GM12872 (cell line): ENCODE results near the gene PHC2.

Source experiments
- CTCF ChIP-seq: IDR thresholded peaks from 3 replicates; pipeline ENCODE4 v1.5.1; 2011; ENCODE audit warnings: low read depth, mild to moderate bottlenecking, low read length, moderate library complexity; ENCODE audit not compliant: insufficient read depth

PHC2 gene

GRCh38 chr1:33320619-33321165, 110.2 kb downstream of the PHC2 start, which contains the start of gene A3GALT2:
TSS of gene A3GALT2 (minus strand) at chr1:33321098. CDS start at chr1:33321098, 0 bp downstream.
- TF ChIP-seq CTCF: no peak

- TF ChIP-seq CTCF: no peak
Observed at GRCh38 chr1:33319949-33320618, 110.8 kb downstream of the PHC2 start.

GRCh38 chr1:33319186-33319948, 111.5 kb downstream of the PHC2 start:
- TF ChIP-seq CTCF: no peak

- TF ChIP-seq CTCF: no peak
Observed at GRCh38 chr1:33317946-33318345, 112.9 kb downstream of the PHC2 start.

- no peak for TF ChIP-seq CTCF
Observed at GRCh38 chr1:33317354-33317753, 113.5 kb downstream of the PHC2 start.

- no peak for TF ChIP-seq CTCF
Observed at GRCh38 chr1:33316601-33317000, 114.3 kb downstream of the PHC2 start.

GRCh38 chr1:33314416-33314815, 116.5 kb downstream of the PHC2 start:
- no peak for TF ChIP-seq CTCF
